PFSK-1 (cell line): ENCODE data around the gene ULK4.

Source experiments
- FOXP2 ChIP-seq: optimal IDR thresholded peaks from 2 replicates; pipeline ENCODE3; 2011; ENCODE audit warnings: borderline replicate concordance, control low read depth, inconsistent platforms; ENCODE audit not compliant: insufficient read depth; ENCODE audit errors: extremely low read length, extremely low read depth
- POLR2AphosphoS5 ChIP-seq: IDR thresholded peaks from 2 replicates; pipeline ENCODE4 v1.6.1; 2012; ENCODE audit warnings: low read depth, mild to moderate bottlenecking, control low read depth, low read length, moderate library complexity
- SIN3A ChIP-seq: IDR thresholded peaks from 2 replicates; pipeline ENCODE4 v1.6.1; 2012; ENCODE audit warnings: mild to moderate bottlenecking, low read length, moderate library complexity, borderline replicate concordance; ENCODE audit not compliant: insufficient read depth
- TAF1 ChIP-seq: IDR thresholded peaks from 2 replicates; pipeline ENCODE4 v1.6.1; 2012; ENCODE audit warnings: low read length, control low read depth, borderline replicate concordance; ENCODE audit not compliant: insufficient read depth
- TF ChIP-seq, protein P1 (sequence below), 2 experiments: IDR thresholded peaks; 2 replicates each; pipeline versions ENCODE4 v1.6.1 to v1.8.0; 2011 to 2012; ENCODE audit warnings: low read depth in 2 of 2, low read length in 2 of 2, control low read depth in 1 of 2, inconsistent platforms in 1 of 2, mild to moderate bottlenecking in 1 of 2, moderate library complexity in 1 of 2; ENCODE audit not compliant: insufficient read depth in 1 of 2

ULK4 gene

GRCh38 chr3:41489231-41489630 is 472.7 kb downstream of the ULK4 start:
- TF ChIP-seq POLR2AphosphoS5 (no peak), TAF1 (no peak), SIN3A (no peak), FOXP2 (no peak)
- TF ChIP-seq, protein P1, sequence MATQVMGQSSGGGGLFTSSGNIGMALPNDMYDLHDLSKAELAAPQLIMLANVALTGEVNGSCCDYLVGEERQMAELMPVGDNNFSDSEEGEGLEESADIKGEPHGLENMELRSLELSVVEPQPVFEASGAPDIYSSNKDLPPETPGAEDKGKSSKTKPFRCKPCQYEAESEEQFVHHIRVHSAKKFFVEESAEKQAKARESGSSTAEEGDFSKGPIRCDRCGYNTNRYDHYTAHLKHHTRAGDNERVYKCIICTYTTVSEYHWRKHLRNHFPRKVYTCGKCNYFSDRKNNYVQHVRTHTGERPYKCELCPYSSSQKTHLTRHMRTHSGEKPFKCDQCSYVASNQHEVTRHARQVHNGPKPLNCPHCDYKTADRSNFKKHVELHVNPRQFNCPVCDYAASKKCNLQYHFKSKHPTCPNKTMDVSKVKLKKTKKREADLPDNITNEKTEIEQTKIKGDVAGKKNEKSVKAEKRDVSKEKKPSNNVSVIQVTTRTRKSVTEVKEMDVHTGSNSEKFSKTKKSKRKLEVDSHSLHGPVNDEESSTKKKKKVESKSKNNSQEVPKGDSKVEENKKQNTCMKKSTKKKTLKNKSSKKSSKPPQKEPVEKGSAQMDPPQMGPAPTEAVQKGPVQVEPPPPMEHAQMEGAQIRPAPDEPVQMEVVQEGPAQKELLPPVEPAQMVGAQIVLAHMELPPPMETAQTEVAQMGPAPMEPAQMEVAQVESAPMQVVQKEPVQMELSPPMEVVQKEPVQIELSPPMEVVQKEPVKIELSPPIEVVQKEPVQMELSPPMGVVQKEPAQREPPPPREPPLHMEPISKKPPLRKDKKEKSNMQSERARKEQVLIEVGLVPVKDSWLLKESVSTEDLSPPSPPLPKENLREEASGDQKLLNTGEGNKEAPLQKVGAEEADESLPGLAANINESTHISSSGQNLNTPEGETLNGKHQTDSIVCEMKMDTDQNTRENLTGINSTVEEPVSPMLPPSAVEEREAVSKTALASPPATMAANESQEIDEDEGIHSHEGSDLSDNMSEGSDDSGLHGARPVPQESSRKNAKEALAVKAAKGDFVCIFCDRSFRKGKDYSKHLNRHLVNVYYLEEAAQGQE (IDR thresholded peaks at IDR 0.05; ENCODE audit: insufficient read depth in 1 of 2, low read depth in 2 of 2, low read length in 2 of 2) = no peak

- no peak for TF ChIP-seq POLR2AphosphoS5
- TF ChIP-seq TAF1 = no peak
- TF ChIP-seq, protein P1 (IDR thresholded peaks at IDR 0.05; ENCODE audit: insufficient read depth in 1 of 2, low read depth in 2 of 2, low read length in 2 of 2) = no peak
- TF ChIP-seq FOXP2 = no peak
- TF ChIP-seq SIN3A = no peak
These were observed 473.4 kb downstream of the ULK4 start for GRCh38 chr3:41488501-41488900.

DNA sequence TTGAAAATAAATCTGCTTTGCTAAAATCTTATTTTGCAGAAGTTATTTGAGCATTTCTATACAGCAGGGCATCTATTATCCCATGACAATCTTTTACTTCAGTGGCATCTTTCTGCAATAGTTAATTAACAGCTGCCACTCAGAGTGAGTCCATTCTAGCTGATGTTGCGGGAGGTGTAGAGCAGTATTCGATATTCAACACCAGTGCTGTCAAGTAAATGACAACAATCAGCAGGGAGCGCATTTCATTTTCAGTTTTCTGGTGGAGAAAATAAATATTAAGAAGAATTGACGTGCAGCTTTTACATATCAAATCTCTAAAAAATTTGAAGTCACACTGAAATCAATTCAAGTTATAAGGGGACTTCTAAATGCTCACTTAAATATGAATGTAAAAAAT is 476.4 kb downstream of the ULK4 start:
- TF ChIP-seq TAF1 (no peak), POLR2AphosphoS5 (no peak), SIN3A (no peak)
- TF ChIP-seq, protein P1 (IDR thresholded peaks at IDR 0.05; ENCODE audit: insufficient read depth in 1 of 2, low read depth in 2 of 2, low read length in 2 of 2) = no peak

GRCh38 chr3:41482134-41482533 is 479.8 kb downstream of the ULK4 start:
- no peak for TF ChIP-seq POLR2AphosphoS5
- no peak for TF ChIP-seq FOXP2
- no peak for TF ChIP-seq SIN3A
- TF ChIP-seq TAF1 = no peak
- TF ChIP-seq, protein P1 (IDR thresholded peaks at IDR 0.05; ENCODE audit: insufficient read depth in 1 of 2, low read depth in 2 of 2, low read length in 2 of 2) = no peak

- TF ChIP-seq POLR2AphosphoS5 = no peak
- no peak for TF ChIP-seq SIN3A
- no peak for TF ChIP-seq FOXP2
- TF ChIP-seq TAF1 = no peak
- TF ChIP-seq, protein P1 (IDR thresholded peaks at IDR 0.05; ENCODE audit: insufficient read depth in 1 of 2, low read depth in 2 of 2, low read length in 2 of 2) = no peak
These were observed 483.6 kb downstream of the ULK4 start for GRCh38 chr3:41478278-41478677.
